H1 (cell line): ENCODE data around the gene MINDY1. TPM values are rescaled to one million over a fixed set of nuclear protein-coding genes. Genes with fewer than 3 reads are reported as not detected.

Experiments
- CHD2 ChIP-seq: IDR thresholded peaks from 2 replicates; pipeline ENCODE4 v1.6.1; 2012; ENCODE audit warnings: low read length, improper control_type of control experiment
- CHD7 ChIP-seq: fragments of 300-600 bp; sonication (generic); IDR thresholded peaks from 2 replicates; pipeline ENCODE4 v1.7.1; 2012; ENCODE audit warnings: low read length, moderate library complexity, mild to moderate bottlenecking, inconsistent platforms; ENCODE audit not compliant: insufficient replicate concordance
- JUN ChIP-seq: IDR thresholded peaks from 2 replicates; pipeline ENCODE4 v1.6.1; 2011; ENCODE audit warnings: low read depth, mild to moderate bottlenecking, improper control_type of control experiment, low read length
- NANOG ChIP-seq: IDR thresholded peaks from 2 replicates; pipeline ENCODE4 v1.6.1; 2011; ENCODE audit warnings: low read length, low read depth, mild to moderate bottlenecking, inconsistent platforms; ENCODE audit not compliant: insufficient read depth, poor library complexity, severe bottlenecking
- RBBP5 ChIP-seq: IDR thresholded peaks from 2 replicates; pipeline ENCODE4 v1.7.1; 2012; ENCODE audit warnings: low read depth, mild to moderate bottlenecking, inconsistent platforms, low read length, moderate library complexity, borderline replicate concordance
- polyA plus RNA-seq, 7 experiments: library from polyadenylated mRNA; depleted of rRNA in 3 of 7; stranded (reverse) in 5 of 7; unstranded in 2 of 7; fragments of >200 nt in 5 of 7; fragments of 200-250 nt in 2 of 7; gene quantifications; 1 replicate in 5 of 7; 2 replicates in 1 of 7; 4 replicates in 1 of 7; pipeline versions ENCODE4 v1.2.1 to v1.2.3, GENCODE V29; 2011 to 2013; ENCODE audit warnings: missing spikeins in 2 of 7, mixed read lengths in 2 of 7
- total RNA-seq: library from RNA; stranded (reverse); fragmentation: NEBNext Ultra II Directional; extraction: Animal tissue kit (Norgen Biotek cat#: 25700); gene quantifications from 2 replicates; pipeline ENCODE4 v1.2.1, GENCODE V29; 2021

MINDY1 gene
- total and polyA plus RNA-seq, 2 of the 8 experiments (the other 6 are each of a cell fraction or from before 2014, with no cell fraction given): 10.3 to 11.4 TPM

GRCh38 chr1:150981177-150981804 is 25.4 kb downstream of the MINDY1 start (continued):
- TF ChIP-seq RBBP5: peak; percentile 72; the same call in 1 of the 2 replicates
- no peak for TF ChIP-seq CHD7
- no peak for TF ChIP-seq JUN
- no peak for TF ChIP-seq NANOG
- TF ChIP-seq CHD2: no peak
